Measurements from ENCODE around the gene FGD4. TPM values are rescaled to one million over a fixed set of nuclear protein-coding genes. Genes with fewer than 3 reads are reported as not detected.

The FGD4 gene
- total RNA-seq, 1 experiment from 2014 or later = 31.6 TPM

GRCh38 chr12:32478858-32479725, 79.7 kb downstream of the FGD4 start:
- CTCF ChIA-PET = interaction anchor here (1.3 kb wide), 1 partner anchor 55 kb away, joined by 3 read pairs; no protein-coding TSS in a partner anchor
- Mint-ChIP-seq H3K27me3 (ENCODE audit: insufficient read depth, unreplicated experiment) (no peaks in the 10 kb centered on the region), H3K36me3 (ENCODE audit: insufficient read depth, unreplicated experiment) (peaks cover 44% of the 10 kb centered on the region), H3K27ac (ENCODE audit: unreplicated experiment) (peak overlapping the region; percentile 12), H3K9me3 (ENCODE audit: unreplicated experiment) (no peaks in the 10 kb centered on the region), H3K4me3 (ENCODE audit: unreplicated experiment) (no peak overlapping the region), H3K4me1 (ENCODE audit: low read depth, unreplicated experiment) (peaks cover 33% of the 10 kb centered on the region)
- POLR2A ChIA-PET = no interaction called here
- peaks cover 21% of the 10 kb centered on the region for H3K4me1 ChIP-seq
- no peaks in the 10 kb centered on the region for H3K9me3 ChIP-seq
- peaks cover under 1% of the 10 kb centered on the region for H3K36me3 ChIP-seq (ENCODE audit: control insufficient read depth, insufficient read depth, low read length)
- BruUV-seq (replicated peaks) = no TSS peak
- no peak for DNase-seq
- intact Hi-C loops (cut with micrococcal nuclease; ENCODE audit: unreplicated experiment) = no loop called here
- TF ChIP-seq, protein P1, sequence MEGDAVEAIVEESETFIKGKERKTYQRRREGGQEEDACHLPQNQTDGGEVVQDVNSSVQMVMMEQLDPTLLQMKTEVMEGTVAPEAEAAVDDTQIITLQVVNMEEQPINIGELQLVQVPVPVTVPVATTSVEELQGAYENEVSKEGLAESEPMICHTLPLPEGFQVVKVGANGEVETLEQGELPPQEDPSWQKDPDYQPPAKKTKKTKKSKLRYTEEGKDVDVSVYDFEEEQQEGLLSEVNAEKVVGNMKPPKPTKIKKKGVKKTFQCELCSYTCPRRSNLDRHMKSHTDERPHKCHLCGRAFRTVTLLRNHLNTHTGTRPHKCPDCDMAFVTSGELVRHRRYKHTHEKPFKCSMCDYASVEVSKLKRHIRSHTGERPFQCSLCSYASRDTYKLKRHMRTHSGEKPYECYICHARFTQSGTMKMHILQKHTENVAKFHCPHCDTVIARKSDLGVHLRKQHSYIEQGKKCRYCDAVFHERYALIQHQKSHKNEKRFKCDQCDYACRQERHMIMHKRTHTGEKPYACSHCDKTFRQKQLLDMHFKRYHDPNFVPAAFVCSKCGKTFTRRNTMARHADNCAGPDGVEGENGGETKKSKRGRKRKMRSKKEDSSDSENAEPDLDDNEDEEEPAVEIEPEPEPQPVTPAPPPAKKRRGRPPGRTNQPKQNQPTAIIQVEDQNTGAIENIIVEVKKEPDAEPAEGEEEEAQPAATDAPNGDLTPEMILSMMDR (IDR thresholded peaks at IDR 0.05; ENCODE audit: insufficient read depth in 1 of 2, low read depth in 1 of 2, low read length in 1 of 2, severe bottlenecking in 1 of 2, unreplicated experiment in 1 of 2) = no peak
- H3K4me3 ChIP-seq (ENCODE audit: low read depth, low read length) = no peak overlapping the region
- no peaks in the 10 kb centered on the region for H3K27me3 ChIP-seq (replicated peaks; ENCODE audit: control insufficient read depth, insufficient read depth, low read length)

- TF ChIP-seq, protein P1 (IDR thresholded peaks at IDR 0.05; ENCODE audit: insufficient read depth in 1 of 2, low read depth in 1 of 2, low read length in 1 of 2, severe bottlenecking in 1 of 2, unreplicated experiment in 1 of 2) = no peak
- no TSS peak for BruUV-seq (replicated peaks)
- POLR2A ChIA-PET = no interaction called here
- Mint-ChIP-seq H3K27me3 (ENCODE audit: insufficient read depth, unreplicated experiment) (no peaks in the 10 kb centered on the region), H3K36me3 (ENCODE audit: insufficient read depth, unreplicated experiment) (peaks cover 37% of the 10 kb centered on the region), H3K4me3 (ENCODE audit: unreplicated experiment) (no peak overlapping the region), H3K9me3 (ENCODE audit: unreplicated experiment) (no peaks in the 10 kb centered on the region), H3K4me1 (ENCODE audit: low read depth, unreplicated experiment) (peaks cover 32% of the 10 kb centered on the region), H3K27ac (ENCODE audit: unreplicated experiment) (no peak overlapping the region)
- intact Hi-C loops (cut with micrococcal nuclease; ENCODE audit: unreplicated experiment) = no loop called here
- CTCF ChIA-PET = no interaction called here
- no peak for DNase-seq
- Histone ChIP-seq H3K27me3 (replicated peaks; ENCODE audit: control insufficient read depth, insufficient read depth, low read length) (no peaks in the 10 kb centered on the region), H3K9me3 (no peaks in the 10 kb centered on the region), H3K36me3 (ENCODE audit: control insufficient read depth, insufficient read depth, low read length) (peaks cover 2% of the 10 kb centered on the region), H3K4me3 (ENCODE audit: low read depth, low read length) (no peak overlapping the region), H3K4me1 (peaks cover 34% of the 10 kb centered on the region)
Measured at GRCh38 chr12:32482226-32482625, 82.9 kb downstream of the FGD4 start.

GRCh38 chr12:32483499-32483898, 84.1 kb downstream of the FGD4 start:
- CTCF ChIA-PET = no interaction called here
- BruUV-seq (replicated peaks) = no TSS peak

More at GRCh38 chr12:32483499-32483898, 84.1 kb downstream of the FGD4 start:
- Histone ChIP-seq H3K9me3 (no peaks in the 10 kb centered on the region), H3K4me3 (ENCODE audit: low read depth, low read length) (no peak overlapping the region), H3K4me1 (peaks cover 26% of the 10 kb centered on the region), H3K36me3 (ENCODE audit: control insufficient read depth, insufficient read depth, low read length) (peaks cover 2% of the 10 kb centered on the region), H3K27me3 (replicated peaks; ENCODE audit: control insufficient read depth, insufficient read depth, low read length) (no peaks in the 10 kb centered on the region)
- POLR2A ChIA-PET = no interaction called here
- no peak overlapping the region for H3K4me3 Mint-ChIP-seq (ENCODE audit: unreplicated experiment)
- peaks cover 22% of the 10 kb centered on the region for H3K4me1 Mint-ChIP-seq (ENCODE audit: low read depth, unreplicated experiment)
- no peak for DNase-seq
- no peaks in the 10 kb centered on the region for H3K9me3 Mint-ChIP-seq (ENCODE audit: unreplicated experiment)
- no peaks in the 10 kb centered on the region for H3K27me3 Mint-ChIP-seq (ENCODE audit: insufficient read depth, unreplicated experiment)
- TF ChIP-seq, protein P1 (IDR thresholded peaks at IDR 0.05; ENCODE audit: insufficient read depth in 1 of 2, low read depth in 1 of 2, low read length in 1 of 2, severe bottlenecking in 1 of 2, unreplicated experiment in 1 of 2) = no peak
- H3K36me3 Mint-ChIP-seq (ENCODE audit: insufficient read depth, unreplicated experiment) = peaks cover 35% of the 10 kb centered on the region
- intact Hi-C loops (cut with micrococcal nuclease; ENCODE audit: unreplicated experiment) = no loop called here
- H3K27ac Mint-ChIP-seq (ENCODE audit: unreplicated experiment) = no peak overlapping the region

Measured in Caco-2 (cell line).